Measurements from ENCODE around the gene ZNF790.

GRCh38 chr19:36771261-36772231 is 66.6 kb downstream of the ZNF790 start:
- TF ChIP-seq CTCF (IDR thresholded peaks at IDR 0.05; ENCODE audit: low read length) = no peak
- TF ChIP-seq EZH2 (optimal IDR thresholded peaks at IDR 0.05; ENCODE audit: low read depth, low read length) = no peak
- no peak for TF ChIP-seq EZH2phosphoT487 (IDR thresholded peaks at IDR 0.05; ENCODE audit: low read length)

Measured in MM.1S (cell line).